HL-60 (cell line): ENCODE measurements around the gene SLC28A1.

Experiments used
- DNase-seq, 2 experiments: peaks; one replicate each; pipeline ENCODE4 v3.0.0-alpha.2; 2010 to 2020; ENCODE audit warnings: low read depth in 1 of 2, low spot score in 1 of 2
- H3K27ac ChIP-seq: fragments of 250-450 bp; sonication (Bioruptor Pico); replicated peaks from 2 replicates; pipeline ENCODE4 v1.5.1; 2020; ENCODE audit warnings: mild to moderate bottlenecking, moderate library complexity
- H3K27me3 ChIP-seq: fragments of 250-450 bp; sonication (Bioruptor Pico); 2 replicates; pipeline ENCODE4 v1.5.1; 2021; ENCODE audit warnings: mild to moderate bottlenecking, moderate library complexity; ENCODE audit not compliant: insufficient read depth, poor library complexity, severe bottlenecking
- H3K4me3 ChIP-seq: replicated peaks from 2 replicates; pipeline ENCODE4 v1.5.1; 2011; ENCODE audit warnings: mild to moderate bottlenecking, control low read depth, low read length; ENCODE audit not compliant: insufficient read depth
- GABPA ChIP-seq: IDR thresholded peaks from 2 replicates; pipeline ENCODE4 v1.6.1; 2012; ENCODE audit warnings: low read depth
- POLR2AphosphoS5 ChIP-seq: IDR thresholded peaks from 2 replicates; pipeline ENCODE4 v1.6.1; 2012; ENCODE audit warnings: low read depth
- SPI1 ChIP-seq: IDR thresholded peaks from 2 replicates; pipeline ENCODE4 v1.6.1; 2012; ENCODE audit warnings: low read depth, mild to moderate bottlenecking, borderline replicate concordance
- TF ChIP-seq, protein P1 (sequence below): IDR thresholded peaks from 2 replicates; pipeline ENCODE4 v1.6.1; 2012; ENCODE audit warnings: low read depth; ENCODE audit not compliant: insufficient replicate concordance
- TF ChIP-seq, protein P2 (sequence below): IDR thresholded peaks from one replicate; pipeline ENCODE4 v1.5.1; 2011; ENCODE audit warnings: low read length, control low read depth, inconsistent platforms; ENCODE audit not compliant: insufficient read depth

Gene SLC28A1

DNA sequence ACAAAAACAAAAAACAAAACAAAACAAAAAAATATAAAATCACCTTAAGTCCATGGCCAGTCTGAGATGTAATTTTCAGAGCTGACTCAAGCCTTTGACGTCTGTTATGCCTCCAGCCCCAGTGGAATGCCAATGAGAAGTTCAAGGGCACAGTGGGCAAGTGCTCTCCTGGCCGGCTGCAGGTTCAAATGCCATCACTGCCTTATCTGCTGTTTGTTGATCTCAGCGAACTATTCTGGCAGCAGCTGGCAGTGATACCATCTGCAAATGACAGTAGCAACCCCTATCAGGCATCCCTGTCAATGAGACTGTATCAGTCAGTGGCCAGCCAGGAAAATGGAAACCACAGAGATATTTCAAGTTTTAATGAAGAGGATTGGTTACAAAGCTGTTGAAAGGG is 86.4 kb downstream of the SLC28A1 start:
- Histone ChIP-seq H3K27me3 (no peaks in the 10 kb centered on the region), H3K27ac (no peak overlapping the region), H3K4me3 (no peak overlapping the region)
- TF ChIP-seq GABPA (no peak), POLR2AphosphoS5 (no peak), SPI1 (no peak)
- TF ChIP-seq, protein P1, sequence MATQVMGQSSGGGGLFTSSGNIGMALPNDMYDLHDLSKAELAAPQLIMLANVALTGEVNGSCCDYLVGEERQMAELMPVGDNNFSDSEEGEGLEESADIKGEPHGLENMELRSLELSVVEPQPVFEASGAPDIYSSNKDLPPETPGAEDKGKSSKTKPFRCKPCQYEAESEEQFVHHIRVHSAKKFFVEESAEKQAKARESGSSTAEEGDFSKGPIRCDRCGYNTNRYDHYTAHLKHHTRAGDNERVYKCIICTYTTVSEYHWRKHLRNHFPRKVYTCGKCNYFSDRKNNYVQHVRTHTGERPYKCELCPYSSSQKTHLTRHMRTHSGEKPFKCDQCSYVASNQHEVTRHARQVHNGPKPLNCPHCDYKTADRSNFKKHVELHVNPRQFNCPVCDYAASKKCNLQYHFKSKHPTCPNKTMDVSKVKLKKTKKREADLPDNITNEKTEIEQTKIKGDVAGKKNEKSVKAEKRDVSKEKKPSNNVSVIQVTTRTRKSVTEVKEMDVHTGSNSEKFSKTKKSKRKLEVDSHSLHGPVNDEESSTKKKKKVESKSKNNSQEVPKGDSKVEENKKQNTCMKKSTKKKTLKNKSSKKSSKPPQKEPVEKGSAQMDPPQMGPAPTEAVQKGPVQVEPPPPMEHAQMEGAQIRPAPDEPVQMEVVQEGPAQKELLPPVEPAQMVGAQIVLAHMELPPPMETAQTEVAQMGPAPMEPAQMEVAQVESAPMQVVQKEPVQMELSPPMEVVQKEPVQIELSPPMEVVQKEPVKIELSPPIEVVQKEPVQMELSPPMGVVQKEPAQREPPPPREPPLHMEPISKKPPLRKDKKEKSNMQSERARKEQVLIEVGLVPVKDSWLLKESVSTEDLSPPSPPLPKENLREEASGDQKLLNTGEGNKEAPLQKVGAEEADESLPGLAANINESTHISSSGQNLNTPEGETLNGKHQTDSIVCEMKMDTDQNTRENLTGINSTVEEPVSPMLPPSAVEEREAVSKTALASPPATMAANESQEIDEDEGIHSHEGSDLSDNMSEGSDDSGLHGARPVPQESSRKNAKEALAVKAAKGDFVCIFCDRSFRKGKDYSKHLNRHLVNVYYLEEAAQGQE, result no peak
- TF ChIP-seq, protein P2, sequence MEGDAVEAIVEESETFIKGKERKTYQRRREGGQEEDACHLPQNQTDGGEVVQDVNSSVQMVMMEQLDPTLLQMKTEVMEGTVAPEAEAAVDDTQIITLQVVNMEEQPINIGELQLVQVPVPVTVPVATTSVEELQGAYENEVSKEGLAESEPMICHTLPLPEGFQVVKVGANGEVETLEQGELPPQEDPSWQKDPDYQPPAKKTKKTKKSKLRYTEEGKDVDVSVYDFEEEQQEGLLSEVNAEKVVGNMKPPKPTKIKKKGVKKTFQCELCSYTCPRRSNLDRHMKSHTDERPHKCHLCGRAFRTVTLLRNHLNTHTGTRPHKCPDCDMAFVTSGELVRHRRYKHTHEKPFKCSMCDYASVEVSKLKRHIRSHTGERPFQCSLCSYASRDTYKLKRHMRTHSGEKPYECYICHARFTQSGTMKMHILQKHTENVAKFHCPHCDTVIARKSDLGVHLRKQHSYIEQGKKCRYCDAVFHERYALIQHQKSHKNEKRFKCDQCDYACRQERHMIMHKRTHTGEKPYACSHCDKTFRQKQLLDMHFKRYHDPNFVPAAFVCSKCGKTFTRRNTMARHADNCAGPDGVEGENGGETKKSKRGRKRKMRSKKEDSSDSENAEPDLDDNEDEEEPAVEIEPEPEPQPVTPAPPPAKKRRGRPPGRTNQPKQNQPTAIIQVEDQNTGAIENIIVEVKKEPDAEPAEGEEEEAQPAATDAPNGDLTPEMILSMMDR, result no peak
- no peak for DNase-seq

DNA sequence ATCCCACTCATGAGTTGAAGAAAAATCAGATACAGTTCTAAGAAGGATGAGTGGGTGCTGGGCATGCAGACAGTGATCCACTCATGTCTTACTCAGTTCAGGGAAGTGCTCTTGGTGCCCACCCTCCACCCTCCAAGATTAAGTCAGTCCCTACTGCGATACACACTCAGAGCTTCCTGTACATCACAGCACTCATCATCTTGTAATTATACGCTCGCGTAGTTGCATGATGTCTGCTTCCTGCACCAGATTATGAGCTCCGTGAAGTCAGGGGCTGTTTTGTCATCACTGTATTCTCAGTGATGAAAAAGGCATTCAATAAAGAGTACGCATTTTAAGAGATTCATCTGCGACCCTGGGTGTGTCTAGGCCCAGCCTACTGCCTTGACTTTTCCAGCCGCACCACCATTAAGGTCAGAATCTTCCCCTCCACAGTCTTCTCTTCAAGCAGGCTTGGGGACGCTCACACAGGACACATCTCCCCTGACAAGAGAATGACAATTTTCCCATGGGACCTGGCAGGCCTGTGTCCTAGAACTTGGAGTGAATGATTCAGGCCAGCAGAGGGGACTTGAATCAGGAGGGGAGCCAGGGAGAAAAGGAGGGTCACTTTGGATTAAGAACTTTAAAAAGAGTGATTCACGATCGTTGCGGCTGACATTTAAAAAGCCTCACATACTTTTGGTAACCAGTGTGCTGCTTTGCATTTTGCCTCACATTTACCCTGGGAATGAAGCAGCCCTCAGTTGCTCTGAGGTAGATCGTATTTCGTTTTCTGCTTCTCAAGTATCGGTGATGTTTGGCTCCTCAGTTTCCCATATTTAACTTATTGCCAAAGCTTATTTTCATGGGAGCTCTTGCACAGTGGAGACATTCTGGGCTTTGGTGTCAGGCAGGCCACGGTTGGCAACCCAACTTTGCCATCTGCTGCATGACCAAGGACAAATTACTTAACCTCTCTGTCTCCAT is 89.3 kb downstream of the SLC28A1 start:
- H3K27me3 ChIP-seq, result no peaks in the 10 kb centered on the region
- no peak overlapping the region for H3K4me3 ChIP-seq
- TF ChIP-seq GABPA, result no peak
- no peak for TF ChIP-seq SPI1
- TF ChIP-seq POLR2AphosphoS5, result no peak
- TF ChIP-seq, protein P1, result no peak
- TF ChIP-seq, protein P2, result no peak
- DNase-seq, result no peak
- H3K27ac ChIP-seq, result no peak overlapping the region

DNA sequence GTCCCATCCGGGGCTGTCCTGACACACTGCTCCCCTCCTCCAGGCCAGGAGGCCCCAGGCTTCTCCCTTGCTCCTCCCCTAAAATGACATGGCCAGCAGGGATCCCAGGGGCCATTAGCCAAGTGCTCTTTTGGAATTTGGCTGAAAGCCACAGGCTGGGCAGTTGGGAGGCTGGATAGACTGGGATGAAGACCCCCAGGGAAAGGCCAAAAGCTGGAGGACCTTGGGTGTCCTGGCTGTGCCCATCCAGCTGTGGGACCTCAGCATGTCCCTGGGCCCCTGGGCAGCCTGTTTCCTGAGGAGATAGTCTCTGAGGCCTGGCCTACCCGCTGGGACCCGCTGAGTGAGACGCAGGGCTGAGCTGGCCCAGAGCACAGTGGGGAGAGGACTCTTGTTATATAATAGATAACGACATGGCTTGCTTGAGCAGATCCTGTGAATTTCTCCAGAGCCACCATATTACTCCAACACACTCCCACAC is 91.4 kb downstream of the SLC28A1 start:
- no peaks in the 10 kb centered on the region for H3K27me3 ChIP-seq
- H3K27ac ChIP-seq, result no peak overlapping the region
- TF ChIP-seq, protein P2, result no peak
- TF ChIP-seq, protein P1, result no peak
- TF ChIP-seq SPI1 (no peak), POLR2AphosphoS5 (no peak), GABPA (no peak)
- no peak overlapping the region for H3K4me3 ChIP-seq
- no peak for DNase-seq
